ENCODE results near the gene CT47C1. TPM values are rescaled to one million over a fixed set of nuclear protein-coding genes. Genes with fewer than 3 reads are reported as not detected.
"Not testable (repeated sequence)": the region's sequence is repeated elsewhere in the genome, so short reads cannot be mapped to it uniquely, and the experiment has no call there.

Gene CT47C1
- total and polyA plus RNA-seq, 2 of the 8 experiments (the other 6 are each of a cell fraction or from before 2014, with no cell fraction given), result not detected

- H3K27me3 ChIP-seq (replicated peaks in 1 of 4; ENCODE audit: control insufficient read depth in 3 of 4, extremely low read depth in 1 of 4, insufficient read depth in 3 of 4, low read length in 3 of 4); H2AFZ ChIP-seq (ENCODE audit: low read length); H2BK120ac ChIP-seq (replicated peaks; ENCODE audit: low read depth, low read length); DNase-seq (ENCODE audit: low read depth in 1 of 2, low spot score in 2 of 2); H3K23ac ChIP-seq (ENCODE audit: insufficient read length); H3K9ac ChIP-seq (replicated peaks in 1 of 4; ENCODE audit: extremely low read depth in 1 of 4, low read depth in 3 of 4, low read length in 3 of 4); H3K56ac ChIP-seq (replicated peaks; ENCODE audit: insufficient read length, low read depth, low read length); H3K14ac ChIP-seq (ENCODE audit: insufficient read length); H3K4me2 ChIP-seq (ENCODE audit: insufficient read depth in 1 of 2, low read depth in 2 of 2, low read length in 2 of 2); H3K36me3 ChIP-seq (ENCODE audit: control insufficient read depth in 2 of 4, insufficient read depth in 4 of 4, low read length in 3 of 4); H4K5ac ChIP-seq (ENCODE audit: insufficient read length, low read depth, low read length); H3K18ac ChIP-seq (ENCODE audit: extremely low read depth, low read length); H2BK15ac ChIP-seq (ENCODE audit: low read length); H3K23me2 ChIP-seq (ENCODE audit: low read depth, low read length); H3K4ac ChIP-seq (replicated peaks; ENCODE audit: insufficient read length, low read depth, low read length); H2BK5ac ChIP-seq (ENCODE audit: low read depth, low read length); H4K91ac ChIP-seq (replicated peaks; ENCODE audit: insufficient read length, low read length); H3K4me1 ChIP-seq (replicated peaks in 1 of 4; ENCODE audit: control insufficient read depth in 3 of 4, insufficient read depth in 4 of 4, low read length in 3 of 4); FAIRE-seq; H3K79me1 ChIP-seq (ENCODE audit: low read depth, low read length); H3K79me2 ChIP-seq (ENCODE audit: control insufficient read depth in 1 of 2, insufficient read depth in 2 of 2, low read length in 2 of 2); H4K20me1 ChIP-seq (replicated peaks in 1 of 2; ENCODE audit: control insufficient read depth in 1 of 2, insufficient read depth in 2 of 2, low read length in 2 of 2); H3K27ac ChIP-seq (ENCODE audit: low read depth, low read length); H3K4me3 ChIP-seq (ENCODE audit: extremely low read depth in 1 of 4, insufficient read depth in 2 of 4, low read depth in 3 of 4, low read length in 4 of 4); H4K8ac ChIP-seq (ENCODE audit: extremely low read depth, insufficient read depth, low read length); H2BK12ac ChIP-seq (ENCODE audit: low read depth, low read length); H2AK5ac ChIP-seq (ENCODE audit: low read depth, low read length); H2BK20ac ChIP-seq (ENCODE audit: low read length); H3K9me3 ChIP-seq (ENCODE audit: insufficient read depth in 2 of 2, low read depth in 1 of 2, low read length in 1 of 2): not testable (repeated sequence)
- 92% methylated on average over 10 of the region's 28 CpGs; no CpG with 5 or more reads in 1 of the 2 experiments for WGBS, 2 experiments (ENCODE audit: extremely low coverage in 1 of 2, insufficient coverage in 1 of 2, insufficient read length in 1 of 2, insufficient replicate concordance in 2 of 2, low coverage in 1 of 2, low lambda C conversion rate in 2 of 2, missing lambda C conversion rate in 1 of 2)
- ChIA-PET CTCF (ENCODE audit: partially characterized antibody) (interaction anchor here (1.2 to 1.5 kb wide), 2 partner anchors 19 to 22 kb away, joined by 3 to 5 read pairs; no protein-coding TSS in a partner anchor), POLR2A (ENCODE audit: partially characterized antibody) (interaction anchor here (0.5 kb wide), 1 partner anchor 272 kb away, joined by 3 read pairs; no protein-coding TSS in a partner anchor)
Observed at GRCh38 chrX:119027960-119028732, 44.6 kb upstream of the CT47C1 start.
